ENCODE measurements around the gene GSC2.

GRCh38 chr22:19147195-19147780 is 2.8 kb downstream of the GSC2 start:
- TF ChIP-seq EZH2 (IDR thresholded peaks at IDR 0.05) (no peak), POLR2AphosphoS5 (IDR thresholded peaks at IDR 0.05; ENCODE audit: borderline replicate concordance, low read depth, low read length) (no peak), FOXP2 (optimal IDR thresholded peaks at IDR 0.05; ENCODE audit: control extremely low read depth, extremely low read length, insufficient read depth) (no peak)
